Liver (tissue), 9 donors: ENCODE results near the gene ARPC1A. TPM values are rescaled to one million over a fixed set of nuclear protein-coding genes. Genes with fewer than 3 reads are reported as not detected.

Experiments
- DNase-seq: peaks from one replicate; pipeline ENCODE4 v3.0.0-alpha.2; 2017; ENCODE audit warnings: low spot score
- H3K27ac ChIP-seq, 2 donors: one replicate each; pipeline ENCODE4 v1.7.0; 2013; ENCODE audit warnings: inconsistent platforms in 2 of 2, low read length in 2 of 2, control low read depth in 1 of 2, low read depth in 1 of 2, mild to moderate bottlenecking in 1 of 2
- H3K27me3 ChIP-seq, 4 donors: one replicate each; pipeline versions ENCODE4 v1.6.1 to v1.7.0; 2013; ENCODE audit warnings: low read length in 3 of 4, inconsistent platforms in 1 of 4, mild to moderate bottlenecking in 1 of 4, moderate library complexity in 1 of 4; ENCODE audit not compliant: control insufficient read depth in 4 of 4, insufficient read depth in 4 of 4
- H3K36me3 ChIP-seq, 4 donors: one replicate each; pipeline versions ENCODE4 v1.6.1 to v1.7.0; 2013; ENCODE audit warnings: low read length in 3 of 4, mild to moderate bottlenecking in 3 of 4, low read depth in 1 of 4, moderate library complexity in 1 of 4; ENCODE audit not compliant: control insufficient read depth in 4 of 4, insufficient read depth in 3 of 4
- H3K4me1 ChIP-seq, 4 donors: one replicate each; pipeline versions ENCODE4 v1.6.1 to v1.7.0; 2013; ENCODE audit warnings: low read length in 3 of 4, mild to moderate bottlenecking in 3 of 4, moderate library complexity in 1 of 4; ENCODE audit not compliant: control insufficient read depth in 4 of 4, insufficient read depth in 4 of 4
- H3K4me3 ChIP-seq, 3 donors: one replicate each; pipeline versions ENCODE4 v1.6.1 to v1.7.0; 2013; ENCODE audit warnings: low read length in 3 of 3, control low read depth in 1 of 3, low read depth in 1 of 3, mild to moderate bottlenecking in 1 of 3
- H3K9ac ChIP-seq, 2 donors: one replicate each; pipeline ENCODE4 v1.7.0; 2013; ENCODE audit warnings: low read length in 2 of 2, mild to moderate bottlenecking in 2 of 2, moderate library complexity in 2 of 2, control low read depth in 1 of 2, low read depth in 1 of 2
- H3K9me3 ChIP-seq, 4 donors: one replicate each; pipeline versions ENCODE4 v1.6.1 to v1.7.0; 2013; ENCODE audit warnings: low read length in 3 of 4; ENCODE audit not compliant: control insufficient read depth in 4 of 4
- ATF3 ChIP-seq: IDR thresholded peaks from 2 replicates; pipeline ENCODE4 v1.6.1; 2016; ENCODE audit warnings: antibody characterized with exemption
- FOXA1 ChIP-seq: IDR thresholded peaks from 2 replicates; pipeline ENCODE4 v1.6.1; 2016; ENCODE audit warnings: antibody characterized with exemption
- FOXA2 ChIP-seq: IDR thresholded peaks from 2 replicates; pipeline ENCODE4 v1.6.1; 2016; ENCODE audit warnings: antibody characterized with exemption
- GABPA ChIP-seq, 2 donors: IDR thresholded peaks in 1 of 2; conservative IDR thresholded peaks in 1 of 2; 2 replicates each; pipeline ENCODE4 v1.6.1; 2016; ENCODE audit warnings: antibody characterized with exemption in 2 of 2, mild to moderate bottlenecking in 1 of 2, moderate library complexity in 1 of 2
- HNF4A ChIP-seq, 2 donors: conservative IDR thresholded peaks; 2 replicates each; pipeline ENCODE4 v1.6.1; 2016; ENCODE audit warnings: antibody characterized with exemption in 2 of 2, mild to moderate bottlenecking in 2 of 2
- HNF4G ChIP-seq: IDR thresholded peaks from 2 replicates; pipeline ENCODE4 v1.6.1; 2016; ENCODE audit warnings: antibody characterized with exemption
- JUND ChIP-seq, 2 donors: IDR thresholded peaks; 2 replicates each; pipeline ENCODE4 v1.6.1; 2016; ENCODE audit warnings: antibody characterized with exemption in 2 of 2
- NR2F2 ChIP-seq: IDR thresholded peaks from 2 replicates; pipeline ENCODE4 v1.6.1; 2016; ENCODE audit warnings: antibody characterized with exemption
- RAD21 ChIP-seq, 2 donors: IDR thresholded peaks; 2 replicates each; pipeline ENCODE4 v1.6.1; 2016; ENCODE audit warnings: antibody characterized with exemption in 2 of 2, mild to moderate bottlenecking in 2 of 2
- SP1 ChIP-seq: IDR thresholded peaks from 2 replicates; pipeline ENCODE4 v1.6.1; 2018; ENCODE audit warnings: antibody characterized with exemption, mild to moderate bottlenecking
- TAF1 ChIP-seq: conservative IDR thresholded peaks from 2 replicates; pipeline ENCODE4 v1.6.1; 2016; ENCODE audit warnings: antibody characterized with exemption, mild to moderate bottlenecking
- YY1 ChIP-seq: IDR thresholded peaks from 2 replicates; pipeline ENCODE4 v1.6.1; 2016; ENCODE audit warnings: antibody characterized with exemption, mild to moderate bottlenecking
- WGBS: extraction: QIAGEN DNeasy Blood & Tissue Kit; methylation state at CpG from one replicate; pipeline ENCODE4 v1.1.7; 2013; 5-methylcytosine and 5-hydroxymethylcytosine counted together
- polyA plus RNA-seq, 2 donors: library from polyadenylated mRNA; stranded (reverse) in 1 of 2; unstranded in 1 of 2; fragments of 200-250 nt in 1 of 2; fragments of >200 nt in 1 of 2; fragmentation: Nextera tagmentation in 1 of 2; extraction: Ambion mirVana in 1 of 2; gene quantifications; one replicate each; pipeline versions ENCODE4 v1.2.1 to v1.2.3, GENCODE V29; 2013 to 2015
- total RNA-seq, 2 donors: library from RNA; depleted of rRNA; stranded (reverse); fragments of >200 nt; gene quantifications; one replicate each; pipeline ENCODE4 v1.2.3, GENCODE V29; 2014
- TF ChIP-seq, protein P1 (sequence below): IDR thresholded peaks from 2 replicates; pipeline ENCODE4 v1.6.1; 2016; ENCODE audit warnings: antibody characterized with exemption
- TF ChIP-seq, protein P2 (sequence below): fragments of 150-350 bp; IDR thresholded peaks from 2 replicates; pipeline ENCODE4 v1.5.1; 2017; ENCODE audit warnings: improper control_type of control experiment, low read depth, low read length; ENCODE audit not compliant: missing input control
- donor health status: healthy.
- donor health status: healthy.
- donor health status: healthy.
- donor health status: healthy.
- donor health status: healthy.

ARPC1A gene
- total and polyA plus RNA-seq, 4 donors: 46.7 to 84.0 (median 60.8) TPM

DNA sequence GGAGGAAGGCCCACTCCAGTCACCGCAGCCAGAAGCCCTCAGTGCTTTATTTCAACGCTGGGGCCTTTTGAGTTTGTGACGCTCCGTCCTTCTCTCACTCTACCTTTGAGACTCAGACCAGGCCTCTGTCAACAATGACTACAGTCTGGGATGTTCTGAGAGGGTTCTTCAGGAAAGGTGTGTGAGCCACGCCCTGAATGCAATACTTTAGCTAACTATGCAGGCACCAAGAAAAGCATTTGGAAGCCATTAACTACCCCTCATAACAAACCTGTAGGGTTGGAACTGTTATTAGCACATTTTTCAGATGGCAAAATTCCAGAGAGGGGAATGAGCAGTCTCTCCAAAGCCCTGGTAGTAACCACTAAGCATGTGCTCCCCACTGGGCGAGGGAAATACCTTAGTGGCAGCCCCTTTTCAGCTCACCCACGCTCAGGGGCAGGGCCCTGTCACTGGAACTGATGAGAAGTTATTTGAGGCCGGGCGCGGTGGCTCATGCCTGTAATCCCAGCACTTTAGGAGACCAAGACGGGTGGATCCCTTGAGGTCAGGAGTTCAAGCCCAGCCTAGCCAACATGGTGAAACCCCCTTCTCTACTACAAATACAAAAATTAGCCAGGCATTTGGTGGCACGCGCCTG is 43.2 kb downstream of the ARPC1A start:
- Histone ChIP-seq H3K27me3 (no peaks in the 10 kb centered on the region), H3K4me3 (no peak overlapping the region), H3K9ac (no peak overlapping the region), H3K27ac (no peak overlapping the region), H3K36me3 (peaks cover 7 to 25% (median 10%) of the 10 kb centered on the region in 4 donors), H3K4me1 (peaks cover 2 to 14% (median 9%) of the 10 kb centered on the region in 4 donors), H3K9me3 (no peaks in the 10 kb centered on the region)
- TF ChIP-seq, protein P1, sequence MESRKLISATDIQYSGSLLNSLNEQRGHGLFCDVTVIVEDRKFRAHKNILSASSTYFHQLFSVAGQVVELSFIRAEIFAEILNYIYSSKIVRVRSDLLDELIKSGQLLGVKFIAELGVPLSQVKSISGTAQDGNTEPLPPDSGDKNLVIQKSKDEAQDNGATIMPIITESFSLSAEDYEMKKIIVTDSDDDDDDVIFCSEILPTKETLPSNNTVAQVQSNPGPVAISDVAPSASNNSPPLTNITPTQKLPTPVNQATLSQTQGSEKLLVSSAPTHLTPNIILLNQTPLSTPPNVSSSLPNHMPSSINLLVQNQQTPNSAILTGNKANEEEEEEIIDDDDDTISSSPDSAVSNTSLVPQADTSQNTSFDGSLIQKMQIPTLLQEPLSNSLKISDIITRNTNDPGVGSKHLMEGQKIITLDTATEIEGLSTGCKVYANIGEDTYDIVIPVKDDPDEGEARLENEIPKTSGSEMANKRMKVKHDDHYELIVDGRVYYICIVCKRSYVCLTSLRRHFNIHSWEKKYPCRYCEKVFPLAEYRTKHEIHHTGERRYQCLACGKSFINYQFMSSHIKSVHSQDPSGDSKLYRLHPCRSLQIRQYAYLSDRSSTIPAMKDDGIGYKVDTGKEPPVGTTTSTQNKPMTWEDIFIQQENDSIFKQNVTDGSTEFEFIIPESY: no peak
- no peak for TF ChIP-seq JUND (IDR thresholded peaks at IDR 0.05)
- no peak for TF ChIP-seq TAF1
- TF ChIP-seq SP1: no peak
- TF ChIP-seq, protein P2, sequence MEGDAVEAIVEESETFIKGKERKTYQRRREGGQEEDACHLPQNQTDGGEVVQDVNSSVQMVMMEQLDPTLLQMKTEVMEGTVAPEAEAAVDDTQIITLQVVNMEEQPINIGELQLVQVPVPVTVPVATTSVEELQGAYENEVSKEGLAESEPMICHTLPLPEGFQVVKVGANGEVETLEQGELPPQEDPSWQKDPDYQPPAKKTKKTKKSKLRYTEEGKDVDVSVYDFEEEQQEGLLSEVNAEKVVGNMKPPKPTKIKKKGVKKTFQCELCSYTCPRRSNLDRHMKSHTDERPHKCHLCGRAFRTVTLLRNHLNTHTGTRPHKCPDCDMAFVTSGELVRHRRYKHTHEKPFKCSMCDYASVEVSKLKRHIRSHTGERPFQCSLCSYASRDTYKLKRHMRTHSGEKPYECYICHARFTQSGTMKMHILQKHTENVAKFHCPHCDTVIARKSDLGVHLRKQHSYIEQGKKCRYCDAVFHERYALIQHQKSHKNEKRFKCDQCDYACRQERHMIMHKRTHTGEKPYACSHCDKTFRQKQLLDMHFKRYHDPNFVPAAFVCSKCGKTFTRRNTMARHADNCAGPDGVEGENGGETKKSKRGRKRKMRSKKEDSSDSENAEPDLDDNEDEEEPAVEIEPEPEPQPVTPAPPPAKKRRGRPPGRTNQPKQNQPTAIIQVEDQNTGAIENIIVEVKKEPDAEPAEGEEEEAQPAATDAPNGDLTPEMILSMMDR: no peak
- no peak for TF ChIP-seq NR2F2
- no peak for TF ChIP-seq GABPA (IDR thresholded peaks at IDR 0.05 in 1 of 2, conservative IDR thresholded peaks at IDR 0.05 in 1 of 2)
- TF ChIP-seq RAD21 (IDR thresholded peaks at IDR 0.05): no peak
- TF ChIP-seq YY1: no peak
- no peak for TF ChIP-seq FOXA2
- no peak for TF ChIP-seq HNF4G
- 95% methylated on average over 13 of the region's 13 CpGs for WGBS
- DNase-seq: no peak

- H3K27ac ChIP-seq: no peak overlapping the region
- H3K27me3 ChIP-seq: no peaks in the 10 kb centered on the region
- no peak overlapping the region for H3K4me3 ChIP-seq
- peaks cover 4 to 18% (median 7%) of the 10 kb centered on the region in 4 donors for H3K36me3 ChIP-seq
- no peak for DNase-seq
- peaks cover 3 to 19% (median 13%) of the 10 kb centered on the region in 4 donors for H3K4me1 ChIP-seq
- TF ChIP-seq NR2F2 (no peak), RAD21 (IDR thresholded peaks at IDR 0.05) (no peak), FOXA1 (no peak), HNF4A (conservative IDR thresholded peaks at IDR 0.05) (no peak), ATF3 (no peak), YY1 (no peak)
- TF ChIP-seq, protein P1: no peak
- no peak overlapping the region for H3K9ac ChIP-seq
- H3K9me3 ChIP-seq: no peaks in the 10 kb centered on the region
- WGBS: 80% methylated on average over 9 of the region's 9 CpGs
Observed at GRCh38 chr7:99369767-99370391, 44.2 kb downstream of the ARPC1A start.
